Fibroblast of skin of scalp (primary cell): ENCODE results near the gene GTF3C4.

Experiments used
- DNase-seq: peaks from one replicate; pipeline ENCODE4 v3.0.0-alpha.2; 2013

Gene GTF3C4

GRCh38 chr9:132732326-132733259, 62.3 kb downstream of the GTF3C4 start:
- DNase-seq, result no peak

GRCh38 chr9:132733260-132733815, 63.1 kb downstream of the GTF3C4 start:
- peak; percentile 10 for DNase-seq

- DNase-seq, result no peak
Observed at GRCh38 chr9:132739710-132740310, 69.5 kb downstream of the GTF3C4 start.

- DNase-seq, result no peak
Observed at GRCh38 chr9:132740526-132741309, 70.5 kb downstream of the GTF3C4 start.

- no peak for DNase-seq
Observed at GRCh38 chr9:132742821-132743311, 72.6 kb downstream of the GTF3C4 start.

- no peak for DNase-seq
Observed at GRCh38 chr9:132743931-132744479, 73.7 kb downstream of the GTF3C4 start.
